ENCODE results near the gene CNTRL. TPM values are rescaled to one million over a fixed set of nuclear protein-coding genes. Genes with fewer than 3 reads are reported as not detected.

The CNTRL gene
- total and polyA plus RNA-seq, 2 donors (not counting 1 experiment from before 2014, with no cell fraction given): 40.0 to 146 TPM

GRCh38 chr9:121150188-121150587 is 75.4 kb downstream of the CNTRL start:
- Histone ChIP-seq H4K20me1 (ENCODE audit: control insufficient read depth, insufficient read depth, low read length, poor library complexity, severe bottlenecking) (no peaks in the 10 kb centered on the region), H3K4me1 (ENCODE audit: control insufficient read depth in 2 of 2, insufficient read depth in 2 of 2, low read length in 2 of 2) (peaks cover 0 to 4% of the 10 kb centered on the region in 2 donors), H3K4me2 (replicated peaks; ENCODE audit: low read depth, low read length, poor library complexity, severe bottlenecking) (no peak overlapping the region), H2AFZ (ENCODE audit: insufficient read depth, low read depth, low read length, poor library complexity, severe bottlenecking) (no peak overlapping the region), H3K36me3 (replicated peaks in 1 of 2; ENCODE audit: control extremely low read depth in 1 of 2, control insufficient read depth in 1 of 2, extremely low read depth in 1 of 2, insufficient read depth in 2 of 2, low read length in 1 of 2) (peaks cover 15 to 88% of the 10 kb centered on the region in 2 experiments), H3K27me3 (replicated peaks in 1 of 4; ENCODE audit: control extremely low read depth in 1 of 4, control insufficient read depth in 3 of 4, insufficient read depth in 4 of 4, low read length in 3 of 4) (no peaks in the 10 kb centered on the region), H3K79me2 (ENCODE audit: control insufficient read depth, insufficient read depth, low read length) (peaks cover 16% of the 10 kb centered on the region), H3K27ac (ENCODE audit: low read length in 2 of 2) (peak overlapping the region in 1 of 2 donors; percentile 4), H3K4me3 (ENCODE audit: control extremely low read depth in 1 of 5, extremely low read depth in 1 of 5, insufficient read depth in 1 of 5, low read depth in 2 of 5, low read length in 4 of 5) (no peak overlapping the region), H3K9ac (ENCODE audit: low read length) (no peak overlapping the region), H3K9me3 (ENCODE audit: control extremely low read depth in 1 of 3, control insufficient read depth in 2 of 3, insufficient read depth in 1 of 3, low read length in 2 of 3) (no peaks in the 10 kb centered on the region)
- no peaks in the 10 kb centered on the region for H3K9me3 Mint-ChIP-seq (ENCODE audit: insufficient read depth)
- no peak overlapping the region for H3K27ac Mint-ChIP-seq
- peaks cover 13% of the 10 kb centered on the region for H3K4me1 Mint-ChIP-seq
- DNase-seq (no peak), ATAC-seq (ENCODE audit: low read depth) (no peak)
- POLR2A ChIA-PET: no interaction called here
- intact Hi-C loops (cut with micrococcal nuclease): no loop called here
- 100% methylated on average over 1 of the region's 2 CpGs for WGBS (ENCODE audit: insufficient coverage)
- TF ChIP-seq EZH2 (IDR thresholded peaks at IDR 0.05; ENCODE audit: borderline replicate concordance, insufficient read depth, low read depth, low read length, poor library complexity, severe bottlenecking): no peak
- TF ChIP-seq, protein P1, sequence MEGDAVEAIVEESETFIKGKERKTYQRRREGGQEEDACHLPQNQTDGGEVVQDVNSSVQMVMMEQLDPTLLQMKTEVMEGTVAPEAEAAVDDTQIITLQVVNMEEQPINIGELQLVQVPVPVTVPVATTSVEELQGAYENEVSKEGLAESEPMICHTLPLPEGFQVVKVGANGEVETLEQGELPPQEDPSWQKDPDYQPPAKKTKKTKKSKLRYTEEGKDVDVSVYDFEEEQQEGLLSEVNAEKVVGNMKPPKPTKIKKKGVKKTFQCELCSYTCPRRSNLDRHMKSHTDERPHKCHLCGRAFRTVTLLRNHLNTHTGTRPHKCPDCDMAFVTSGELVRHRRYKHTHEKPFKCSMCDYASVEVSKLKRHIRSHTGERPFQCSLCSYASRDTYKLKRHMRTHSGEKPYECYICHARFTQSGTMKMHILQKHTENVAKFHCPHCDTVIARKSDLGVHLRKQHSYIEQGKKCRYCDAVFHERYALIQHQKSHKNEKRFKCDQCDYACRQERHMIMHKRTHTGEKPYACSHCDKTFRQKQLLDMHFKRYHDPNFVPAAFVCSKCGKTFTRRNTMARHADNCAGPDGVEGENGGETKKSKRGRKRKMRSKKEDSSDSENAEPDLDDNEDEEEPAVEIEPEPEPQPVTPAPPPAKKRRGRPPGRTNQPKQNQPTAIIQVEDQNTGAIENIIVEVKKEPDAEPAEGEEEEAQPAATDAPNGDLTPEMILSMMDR (IDR thresholded peaks at IDR 0.05): no peak
- no peak overlapping the region for H3K4me3 Mint-ChIP-seq
- CTCF ChIA-PET: no interaction called here
- H3K27me3 Mint-ChIP-seq: no peaks in the 10 kb centered on the region

- TF ChIP-seq, protein P1 (IDR thresholded peaks at IDR 0.05): no peak
- TF ChIP-seq EZH2 (IDR thresholded peaks at IDR 0.05; ENCODE audit: borderline replicate concordance, insufficient read depth, low read depth, low read length, poor library complexity, severe bottlenecking): no peak
- ChIA-PET POLR2A (no interaction called here), CTCF (no interaction called here)
- 90% methylated on average over 1 of the region's 1 CpG for WGBS (ENCODE audit: insufficient coverage)
- H3K27ac Mint-ChIP-seq: peak overlapping the region; percentile 71
- DNase-seq (no peak), ATAC-seq (ENCODE audit: low read depth) (no peak)
- peaks cover 41% of the 10 kb centered on the region for H3K4me1 Mint-ChIP-seq
- Histone ChIP-seq H3K79me2 (ENCODE audit: control insufficient read depth, insufficient read depth, low read length) (peaks cover 27% of the 10 kb centered on the region), H3K4me1 (ENCODE audit: control insufficient read depth in 2 of 2, insufficient read depth in 2 of 2, low read length in 2 of 2) (peaks cover 25 to 28% of the 10 kb centered on the region in 2 donors), H4K20me1 (ENCODE audit: control insufficient read depth, insufficient read depth, low read length, poor library complexity, severe bottlenecking) (no peaks in the 10 kb centered on the region), H3K27ac (ENCODE audit: low read length in 2 of 2) (peak overlapping the region in 1 of 2 donors; percentile 23), H3K4me3 (ENCODE audit: control extremely low read depth in 1 of 5, extremely low read depth in 1 of 5, insufficient read depth in 1 of 5, low read depth in 2 of 5, low read length in 4 of 5) (no peak overlapping the region), H3K4me2 (replicated peaks; ENCODE audit: low read depth, low read length, poor library complexity, severe bottlenecking) (no peak overlapping the region), H3K9ac (ENCODE audit: low read length) (no peak overlapping the region), H3K27me3 (replicated peaks in 1 of 4; ENCODE audit: control extremely low read depth in 1 of 4, control insufficient read depth in 3 of 4, insufficient read depth in 4 of 4, low read length in 3 of 4) (no peaks in the 10 kb centered on the region), H2AFZ (ENCODE audit: insufficient read depth, low read depth, low read length, poor library complexity, severe bottlenecking) (no peak overlapping the region), H3K36me3 (replicated peaks in 1 of 2; ENCODE audit: control extremely low read depth in 1 of 2, control insufficient read depth in 1 of 2, extremely low read depth in 1 of 2, insufficient read depth in 2 of 2, low read length in 1 of 2) (peaks cover 5 to 81% of the 10 kb centered on the region in 2 experiments), H3K9me3 (ENCODE audit: control extremely low read depth in 1 of 3, control insufficient read depth in 2 of 3, insufficient read depth in 1 of 3, low read length in 2 of 3) (no peaks in the 10 kb centered on the region)
- no peak overlapping the region for H3K4me3 Mint-ChIP-seq
- H3K27me3 Mint-ChIP-seq: no peaks in the 10 kb centered on the region
- intact Hi-C loops (cut with micrococcal nuclease): no loop called here
- H3K9me3 Mint-ChIP-seq (ENCODE audit: insufficient read depth): no peaks in the 10 kb centered on the region
Measured at GRCh38 chr9:121153642-121154041, 78.9 kb downstream of the CNTRL start.
